ENCODE data around the gene PPP1R16B.

- TF ChIP-seq, protein P1, sequence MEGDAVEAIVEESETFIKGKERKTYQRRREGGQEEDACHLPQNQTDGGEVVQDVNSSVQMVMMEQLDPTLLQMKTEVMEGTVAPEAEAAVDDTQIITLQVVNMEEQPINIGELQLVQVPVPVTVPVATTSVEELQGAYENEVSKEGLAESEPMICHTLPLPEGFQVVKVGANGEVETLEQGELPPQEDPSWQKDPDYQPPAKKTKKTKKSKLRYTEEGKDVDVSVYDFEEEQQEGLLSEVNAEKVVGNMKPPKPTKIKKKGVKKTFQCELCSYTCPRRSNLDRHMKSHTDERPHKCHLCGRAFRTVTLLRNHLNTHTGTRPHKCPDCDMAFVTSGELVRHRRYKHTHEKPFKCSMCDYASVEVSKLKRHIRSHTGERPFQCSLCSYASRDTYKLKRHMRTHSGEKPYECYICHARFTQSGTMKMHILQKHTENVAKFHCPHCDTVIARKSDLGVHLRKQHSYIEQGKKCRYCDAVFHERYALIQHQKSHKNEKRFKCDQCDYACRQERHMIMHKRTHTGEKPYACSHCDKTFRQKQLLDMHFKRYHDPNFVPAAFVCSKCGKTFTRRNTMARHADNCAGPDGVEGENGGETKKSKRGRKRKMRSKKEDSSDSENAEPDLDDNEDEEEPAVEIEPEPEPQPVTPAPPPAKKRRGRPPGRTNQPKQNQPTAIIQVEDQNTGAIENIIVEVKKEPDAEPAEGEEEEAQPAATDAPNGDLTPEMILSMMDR (IDR thresholded peaks at IDR 0.05) = no peak
- no peak for TF ChIP-seq POLR2A (IDR thresholded peaks at IDR 0.05)
Measured at GRCh38 chr20:38902601-38903000, 97.1 kb downstream of the PPP1R16B start.
